SK-N-MC (cell line): ENCODE measurements around the gene LRRC56.

ENCODE experiments used
- EZH2 ChIP-seq: fragments of 200-600 bp; sonication (generic); IDR thresholded peaks from one replicate; pipeline ENCODE4 v1.6.1; 2017; ENCODE audit warnings: antibody characterized with exemption
- FOXP2 ChIP-seq: optimal IDR thresholded peaks from 2 replicates; pipeline ENCODE3; 2011; ENCODE audit warnings: mild to moderate bottlenecking, moderate library complexity; ENCODE audit not compliant: insufficient read depth; ENCODE audit errors: extremely low read length, control extremely low read depth
- POLR2AphosphoS5 ChIP-seq: IDR thresholded peaks from 2 replicates; pipeline ENCODE4 v1.6.1; 2012; ENCODE audit warnings: mild to moderate bottlenecking, low read depth, low read length, borderline replicate concordance

DNA sequence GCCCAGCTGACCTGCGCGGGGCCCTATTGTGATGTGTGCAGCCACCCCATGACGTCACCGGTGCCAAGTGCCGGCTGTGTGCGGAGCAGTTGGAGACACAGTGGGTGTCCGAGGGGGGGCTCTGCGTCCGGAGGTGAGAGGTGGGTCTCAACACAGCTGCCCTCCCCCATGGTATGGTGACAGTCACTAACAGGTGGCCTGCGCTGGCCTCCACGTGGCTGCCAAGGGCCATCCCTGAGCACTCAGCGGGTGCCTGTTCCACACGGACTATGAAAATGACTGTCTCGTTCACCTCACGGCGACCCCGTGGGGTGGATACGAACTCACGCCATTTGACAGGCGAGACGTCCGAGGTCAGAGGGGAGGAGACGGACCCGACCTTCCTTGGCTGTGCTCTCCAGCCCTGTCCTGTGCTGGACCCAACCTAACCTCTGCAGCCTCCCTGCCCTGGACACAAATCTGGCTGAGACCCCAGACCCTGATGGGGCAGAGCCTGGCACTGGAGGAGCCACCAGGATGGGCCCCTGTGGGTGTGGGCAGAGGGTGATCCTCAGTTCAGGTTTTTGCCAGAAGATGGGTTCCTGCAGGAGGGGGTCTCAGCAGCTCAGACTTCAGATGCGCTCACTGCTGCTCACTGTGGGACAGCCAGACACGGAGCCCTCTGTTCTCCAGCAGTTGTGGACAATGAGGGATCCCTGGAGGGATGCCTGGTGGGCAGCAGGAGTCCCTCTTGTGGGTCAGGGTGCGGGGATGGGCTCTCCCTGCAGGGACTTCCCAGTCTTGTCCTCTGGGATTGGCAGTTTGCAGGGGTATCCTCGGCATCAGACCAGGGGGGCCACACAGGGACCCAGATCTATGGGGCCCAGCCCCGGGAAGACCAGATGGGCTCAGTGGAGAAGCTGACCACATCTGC lies 8.3 kb upstream of the LRRC56 start:
- TF ChIP-seq POLR2AphosphoS5 (no peak), EZH2 (no peak), FOXP2 (no peak)
